ENCODE data around the gene NSMCE1.

The NSMCE1 gene

DNA sequence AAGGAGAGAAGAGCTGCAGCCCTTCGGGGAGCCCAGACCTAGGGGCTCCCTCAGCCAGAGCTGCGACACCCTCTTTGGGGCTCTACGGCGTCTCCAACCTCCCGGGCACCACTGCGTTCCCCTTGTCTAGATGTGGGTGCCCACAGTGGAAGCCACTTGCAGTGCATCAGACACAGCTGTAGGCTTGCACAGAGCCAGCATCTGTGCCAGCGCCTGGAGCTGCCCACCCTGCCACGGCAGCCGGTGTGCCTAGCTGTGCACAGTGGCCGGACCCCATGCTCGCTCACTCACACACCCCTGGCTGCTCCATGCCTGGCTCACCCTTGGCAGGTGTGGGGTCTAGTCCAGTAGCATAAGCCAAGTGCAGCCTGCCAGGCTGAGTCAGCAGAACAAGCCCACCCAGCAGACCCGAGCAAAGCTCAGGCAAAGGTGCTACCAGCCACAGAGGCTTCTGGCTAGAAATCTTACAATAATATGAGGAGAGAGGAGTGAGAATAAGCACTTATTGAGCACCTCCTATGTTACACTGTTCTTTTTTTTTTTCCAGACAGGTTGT lies 78.2 kb downstream of the NSMCE1 start:
- no peak for DNase-seq (ENCODE audit: low spot score)
- TF ChIP-seq, protein P1, sequence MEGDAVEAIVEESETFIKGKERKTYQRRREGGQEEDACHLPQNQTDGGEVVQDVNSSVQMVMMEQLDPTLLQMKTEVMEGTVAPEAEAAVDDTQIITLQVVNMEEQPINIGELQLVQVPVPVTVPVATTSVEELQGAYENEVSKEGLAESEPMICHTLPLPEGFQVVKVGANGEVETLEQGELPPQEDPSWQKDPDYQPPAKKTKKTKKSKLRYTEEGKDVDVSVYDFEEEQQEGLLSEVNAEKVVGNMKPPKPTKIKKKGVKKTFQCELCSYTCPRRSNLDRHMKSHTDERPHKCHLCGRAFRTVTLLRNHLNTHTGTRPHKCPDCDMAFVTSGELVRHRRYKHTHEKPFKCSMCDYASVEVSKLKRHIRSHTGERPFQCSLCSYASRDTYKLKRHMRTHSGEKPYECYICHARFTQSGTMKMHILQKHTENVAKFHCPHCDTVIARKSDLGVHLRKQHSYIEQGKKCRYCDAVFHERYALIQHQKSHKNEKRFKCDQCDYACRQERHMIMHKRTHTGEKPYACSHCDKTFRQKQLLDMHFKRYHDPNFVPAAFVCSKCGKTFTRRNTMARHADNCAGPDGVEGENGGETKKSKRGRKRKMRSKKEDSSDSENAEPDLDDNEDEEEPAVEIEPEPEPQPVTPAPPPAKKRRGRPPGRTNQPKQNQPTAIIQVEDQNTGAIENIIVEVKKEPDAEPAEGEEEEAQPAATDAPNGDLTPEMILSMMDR (IDR thresholded peaks at IDR 0.05): no peak
- Histone ChIP-seq H3K4me3 (no peak overlapping the region), H3K27ac (no peak overlapping the region)

DNA sequence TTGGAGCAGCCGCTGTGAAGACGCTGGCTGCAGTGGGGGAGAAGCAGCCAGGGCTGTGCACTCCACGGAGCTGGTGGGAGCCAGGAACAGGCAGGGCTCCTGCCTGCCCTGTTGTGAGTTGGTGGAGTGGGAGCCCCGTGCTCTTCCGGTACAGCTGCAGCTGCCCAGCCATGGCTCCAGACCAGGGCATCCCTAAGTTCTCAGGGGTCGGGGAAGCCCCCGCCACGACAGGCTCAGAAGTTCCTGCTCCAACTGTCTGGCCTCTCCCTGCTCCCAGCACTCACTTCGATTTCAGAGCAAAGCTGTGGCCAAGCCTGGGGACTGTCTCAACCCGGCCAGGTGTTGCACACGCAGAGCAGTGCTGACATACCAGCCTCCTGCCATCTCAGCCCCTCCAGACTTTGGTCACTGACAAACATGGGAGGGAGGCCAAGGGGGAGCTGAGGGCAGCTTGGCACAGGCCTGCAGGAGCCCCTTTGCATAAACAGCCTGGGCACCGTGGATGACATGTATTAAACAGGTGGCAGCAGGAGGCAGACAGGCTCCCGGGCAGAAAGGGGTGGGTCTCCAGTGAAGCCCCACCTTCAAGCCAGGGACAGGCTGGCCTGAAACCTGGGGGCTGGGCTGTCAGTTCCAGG lies 79.1 kb downstream of the NSMCE1 start:
- DNase-seq (ENCODE audit: low spot score): no peak
- Histone ChIP-seq H3K27ac (no peak overlapping the region), H3K4me3 (no peak overlapping the region)
- TF ChIP-seq, protein P1 (IDR thresholded peaks at IDR 0.05): no peak

DNA sequence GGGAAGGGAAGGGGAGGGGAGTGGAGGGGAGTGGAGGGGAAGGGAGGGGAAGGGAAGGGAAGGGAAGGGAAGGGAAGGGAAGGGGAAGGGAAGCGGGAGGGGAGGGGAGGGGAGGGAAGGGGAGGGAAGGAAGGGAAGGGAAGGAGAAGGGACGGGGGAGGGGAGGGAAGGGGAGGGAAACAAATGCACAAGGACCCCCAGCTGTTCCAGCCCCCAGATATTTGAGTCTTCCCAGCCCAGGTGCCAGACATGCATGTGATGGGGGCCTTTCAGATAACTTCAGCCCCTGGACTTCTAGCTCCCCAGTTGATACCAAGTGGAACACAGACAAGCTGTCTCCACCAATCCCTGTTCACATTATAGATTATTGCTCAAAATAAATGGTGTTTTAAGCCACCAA lies 79.9 kb downstream of the NSMCE1 start:
- no peak for DNase-seq (ENCODE audit: low spot score)
- H3K27ac ChIP-seq: no peak overlapping the region
- H3K4me3 ChIP-seq: no peak overlapping the region
- TF ChIP-seq, protein P1 (IDR thresholded peaks at IDR 0.05): no peak

DNA sequence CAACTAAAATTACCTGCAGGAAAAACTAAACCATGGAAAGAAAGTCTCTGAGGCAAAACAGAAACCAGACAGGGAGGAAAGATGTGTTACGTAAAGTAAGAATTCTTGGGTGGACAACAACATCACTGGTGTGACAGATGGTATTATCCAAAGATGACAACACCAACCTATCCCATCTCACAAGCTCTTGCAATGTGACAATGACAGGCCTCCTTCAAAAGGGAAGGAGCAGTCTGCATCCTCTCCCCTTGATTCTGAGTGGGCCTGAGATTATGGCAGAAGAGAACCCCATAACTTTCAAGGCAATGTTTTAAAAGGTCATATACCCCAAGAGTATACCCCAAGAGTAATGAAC lies 82.8 kb downstream of the NSMCE1 start:
- H3K4me3 ChIP-seq: no peak overlapping the region
- TF ChIP-seq, protein P1 (IDR thresholded peaks at IDR 0.05): no peak
- DNase-seq (ENCODE audit: low spot score): no peak
- H3K27ac ChIP-seq: no peak overlapping the region

DNA sequence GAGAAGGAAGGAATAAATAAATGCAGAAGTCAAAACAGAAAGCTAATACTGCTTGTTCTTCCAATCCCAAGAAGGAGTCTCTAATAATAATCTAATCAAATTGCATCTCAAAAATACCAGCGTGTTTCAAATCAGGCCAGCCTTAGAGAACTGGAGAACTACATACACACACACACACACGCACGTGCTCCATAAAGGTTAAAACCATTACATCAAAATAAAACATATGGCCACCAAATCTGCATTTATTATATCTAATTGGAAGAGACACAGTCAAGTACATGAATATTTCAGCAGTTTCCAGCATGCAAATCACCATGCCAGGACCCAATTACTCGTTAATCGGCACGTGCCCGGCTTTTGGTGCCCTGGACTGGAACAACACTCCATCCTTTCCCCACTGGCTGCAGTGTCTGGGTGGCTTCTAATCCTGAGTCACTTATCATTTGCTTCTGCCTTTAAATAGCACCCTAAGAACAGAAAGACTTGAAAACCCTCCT lies 85.6 kb downstream of the NSMCE1 start:
- H3K27ac ChIP-seq: no peak overlapping the region
- no peak overlapping the region for H3K4me3 ChIP-seq
- no peak for DNase-seq (ENCODE audit: low spot score)
- TF ChIP-seq, protein P1 (IDR thresholded peaks at IDR 0.05): no peak

DNA sequence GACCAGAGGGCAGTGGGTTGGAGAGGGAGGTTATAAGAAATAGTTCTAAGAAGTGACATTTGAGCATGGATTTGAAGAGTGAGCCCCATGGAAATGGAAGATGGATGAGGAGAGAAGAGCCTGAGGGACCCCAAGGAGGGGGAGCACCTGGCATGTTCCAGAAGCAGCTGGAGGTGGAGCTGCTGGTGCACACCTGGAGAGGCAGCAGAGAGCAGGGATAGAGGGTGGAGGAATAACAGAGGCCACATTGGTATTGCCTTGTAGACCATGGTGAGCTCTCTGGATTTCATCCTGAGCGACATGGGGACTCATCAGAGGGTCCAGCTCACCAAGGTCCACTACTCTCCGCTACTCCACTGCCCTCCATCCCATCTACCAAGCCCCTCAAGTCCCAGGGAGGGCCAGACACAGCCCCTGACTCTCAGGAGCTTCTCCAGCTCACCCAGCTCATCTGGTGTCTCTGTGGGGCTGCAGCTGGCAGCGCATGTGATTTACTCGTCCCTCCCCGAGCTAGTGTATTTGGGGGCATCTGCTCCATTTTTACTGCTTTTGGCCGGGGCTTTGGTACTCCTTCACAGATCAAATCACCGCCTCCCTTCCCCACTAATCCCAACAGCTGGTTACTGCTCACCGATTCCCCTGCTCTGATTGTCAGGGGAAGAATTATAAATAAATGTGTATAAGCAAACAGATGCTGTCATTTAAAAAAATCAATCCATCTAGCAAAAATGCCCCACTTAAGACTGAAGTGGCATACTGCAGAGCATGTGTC lies 87.4 kb downstream of the NSMCE1 start:
- TF ChIP-seq, protein P1 (IDR thresholded peaks at IDR 0.05): no peak
- Histone ChIP-seq H3K4me3 (no peak overlapping the region), H3K27ac (no peak overlapping the region)
- no peak for DNase-seq (ENCODE audit: low spot score)

Measured in coronary artery (tissue), 2 donors.